ENCODE measurements around the gene PDIA5. TPM values are rescaled to one million over a fixed set of nuclear protein-coding genes. Genes with fewer than 3 reads are reported as not detected.
A peak's percentile ranks its signal among the peaks of the same experiment; 100 is the strongest.

Gene PDIA5
- total RNA-seq, 2 donors from 2014 or later: 8.4 to 19.2 TPM

- Mint-ChIP-seq H3K27me3 (no peaks in the 10 kb centered on the region), H3K4me1 (peaks cover 25% of the 10 kb centered on the region), H3K4me3 (no peak overlapping the region), H3K36me3 (ENCODE audit: low read depth) (peaks cover 2% of the 10 kb centered on the region), H3K9me3 (no peaks in the 10 kb centered on the region), H3K27ac (no peak overlapping the region)
- no peak for ATAC-seq (replicated peaks)
Measured at GRCh38 chr3:123085293-123085931, 18.6 kb downstream of the PDIA5 start.

DNA sequence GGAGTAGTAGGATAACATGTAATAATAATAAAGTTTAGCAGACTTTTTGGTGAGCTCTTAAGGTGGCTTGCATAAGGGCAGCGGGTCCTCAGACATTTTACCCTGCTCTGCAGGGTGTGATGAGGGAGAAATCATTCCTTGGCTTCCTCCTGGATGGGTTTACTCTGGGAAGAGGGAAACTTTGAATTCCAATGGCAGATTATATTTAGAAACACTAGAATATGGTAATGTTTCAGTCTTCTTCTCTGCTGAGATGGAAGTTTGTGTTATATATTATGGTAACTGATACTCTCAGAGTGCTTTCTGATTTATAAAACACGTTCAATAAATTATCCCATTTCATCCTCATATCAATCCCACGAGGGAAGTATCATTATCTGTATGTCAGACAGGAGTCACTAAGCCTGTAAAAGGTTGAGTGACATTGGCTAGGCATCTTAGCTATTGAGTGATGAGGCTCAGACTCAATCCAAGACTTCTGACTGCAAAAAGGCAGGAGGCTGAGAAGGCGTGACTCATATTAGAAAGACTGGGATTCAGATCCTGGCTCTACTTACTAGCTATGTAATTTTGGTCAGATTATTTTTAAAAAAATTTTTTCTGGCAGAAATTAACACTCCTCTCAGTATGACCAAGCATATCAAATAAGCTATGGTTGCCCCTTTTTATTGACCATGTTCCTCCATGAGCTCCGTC, 19.3 kb downstream of the PDIA5 start:
- H3K27me3 Mint-ChIP-seq: no peaks in the 10 kb centered on the region
- no peak for ATAC-seq (replicated peaks)
- no peak overlapping the region for H3K4me3 Mint-ChIP-seq
- no peak overlapping the region for H3K27ac Mint-ChIP-seq
- H3K9me3 Mint-ChIP-seq: no peaks in the 10 kb centered on the region
- peaks cover 9% of the 10 kb centered on the region for H3K36me3 Mint-ChIP-seq (ENCODE audit: low read depth)
- H3K4me1 Mint-ChIP-seq: peaks cover 28% of the 10 kb centered on the region

DNA sequence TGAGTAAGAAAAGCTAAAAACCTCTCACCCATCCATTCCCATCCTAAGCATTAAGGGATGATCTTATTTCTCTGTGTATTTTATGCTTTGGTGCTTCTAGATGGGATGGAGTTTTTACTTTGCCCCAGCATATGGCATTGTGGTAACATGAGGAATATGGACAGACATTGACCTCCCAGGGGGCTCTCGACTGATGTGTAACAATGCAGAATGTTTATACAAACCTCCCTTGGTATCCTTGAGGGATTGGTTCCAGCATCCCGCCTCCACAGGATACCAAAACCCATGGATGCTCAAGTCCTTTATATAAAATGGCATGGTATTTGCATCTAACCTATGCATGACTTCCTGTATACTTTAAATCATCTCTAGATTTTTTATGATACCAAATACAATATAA, 21.6 kb downstream of the PDIA5 start:
- no peaks in the 10 kb centered on the region for H3K9me3 Mint-ChIP-seq
- no peak overlapping the region for H3K4me3 Mint-ChIP-seq
- no peak overlapping the region for H3K27ac Mint-ChIP-seq
- no peaks in the 10 kb centered on the region for H3K27me3 Mint-ChIP-seq
- H3K4me1 Mint-ChIP-seq: peaks cover 18% of the 10 kb centered on the region
- peaks cover 30% of the 10 kb centered on the region for H3K36me3 Mint-ChIP-seq (ENCODE audit: low read depth)
- no peak for ATAC-seq (replicated peaks)

DNA sequence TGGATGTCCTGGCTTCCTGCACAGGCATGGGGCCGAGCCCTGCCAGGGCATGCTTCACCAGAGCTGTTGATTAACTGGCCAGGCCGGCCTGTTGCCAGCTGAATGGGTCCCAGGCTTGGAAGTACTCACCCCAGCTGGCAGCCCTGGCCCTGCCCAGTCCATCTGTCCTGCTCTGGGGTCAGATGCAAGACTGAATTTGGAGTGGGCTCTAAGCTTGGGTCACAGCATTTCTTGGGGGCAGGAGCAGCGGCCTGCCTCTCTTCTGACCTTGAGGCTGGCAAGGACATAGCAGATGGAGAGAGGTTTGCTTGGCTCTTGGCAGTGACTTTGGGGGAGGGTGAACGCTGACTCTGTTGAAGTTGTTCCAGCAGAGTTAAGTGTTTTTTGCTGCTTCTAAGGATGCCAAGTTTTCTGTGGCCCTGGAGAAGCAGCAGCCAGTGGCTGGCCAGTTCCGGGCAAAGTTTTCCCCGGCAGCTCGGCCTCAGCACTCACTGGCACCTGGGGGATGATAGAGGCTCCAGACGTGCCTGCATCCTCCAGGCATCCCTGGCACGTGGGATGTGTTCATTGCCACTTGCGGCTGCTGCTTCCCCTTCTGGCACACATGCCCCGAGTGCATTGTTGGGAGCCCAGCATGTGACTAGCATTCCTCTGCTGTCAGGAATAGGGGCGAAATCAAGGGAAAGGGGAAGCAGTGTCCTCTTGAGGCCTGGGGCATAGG, 22.9 kb downstream of the PDIA5 start:
- peaks cover 40% of the 10 kb centered on the region for H3K36me3 Mint-ChIP-seq (ENCODE audit: low read depth)
- no peaks in the 10 kb centered on the region for H3K27me3 Mint-ChIP-seq
- H3K27ac Mint-ChIP-seq: peak overlapping the region; percentile 29
- H3K9me3 Mint-ChIP-seq: no peaks in the 10 kb centered on the region
- H3K4me3 Mint-ChIP-seq: no peak overlapping the region
- no peak for ATAC-seq (replicated peaks)
- peaks cover 9% of the 10 kb centered on the region for H3K4me1 Mint-ChIP-seq

DNA sequence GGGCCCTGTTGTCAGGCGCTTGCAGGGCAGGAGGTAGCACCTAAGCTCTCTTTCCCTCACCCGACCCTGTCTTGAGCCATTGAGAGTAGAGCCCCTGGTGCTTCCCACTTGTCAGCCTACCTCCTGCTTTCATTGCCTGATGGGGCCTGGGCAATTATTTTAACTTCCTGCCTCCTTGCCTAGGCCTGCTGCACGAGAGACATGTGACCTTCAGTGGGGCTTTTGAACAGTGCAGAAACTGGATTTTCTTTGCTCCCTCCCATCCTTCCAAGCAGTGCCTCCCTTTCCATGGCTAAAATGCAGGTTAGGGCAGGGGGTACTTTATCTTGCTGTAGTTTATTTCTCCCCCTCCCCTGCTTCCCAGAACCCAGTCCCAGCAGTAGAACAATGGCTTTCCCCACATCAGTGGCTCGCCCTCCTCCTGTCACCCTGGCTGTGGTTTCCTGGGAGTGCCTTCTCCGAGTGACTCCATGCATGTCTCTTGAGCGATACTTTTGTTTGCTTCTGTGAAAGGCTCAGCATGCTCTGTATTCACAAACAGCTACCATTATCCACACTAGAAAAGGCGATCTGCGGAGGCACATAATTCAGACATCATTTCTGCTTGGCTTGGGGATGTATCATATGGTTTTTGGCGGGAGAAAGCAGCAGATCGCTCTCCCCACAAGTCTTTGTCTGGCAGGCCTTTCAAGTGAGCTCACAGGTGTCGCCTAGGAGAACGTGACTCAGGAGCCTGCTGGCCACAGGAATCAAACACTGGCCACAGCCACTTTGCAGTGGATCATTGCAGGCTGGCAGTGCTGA, 24.1 kb downstream of the PDIA5 start:
- Mint-ChIP-seq H3K27me3 (no peaks in the 10 kb centered on the region), H3K4me3 (no peak overlapping the region), H3K4me1 (peaks cover 9% of the 10 kb centered on the region), H3K36me3 (ENCODE audit: low read depth) (peaks cover 43% of the 10 kb centered on the region), H3K9me3 (no peaks in the 10 kb centered on the region), H3K27ac (peak overlapping the region; percentile 44)
- peak; percentile 26 for ATAC-seq (replicated peaks)

DNA sequence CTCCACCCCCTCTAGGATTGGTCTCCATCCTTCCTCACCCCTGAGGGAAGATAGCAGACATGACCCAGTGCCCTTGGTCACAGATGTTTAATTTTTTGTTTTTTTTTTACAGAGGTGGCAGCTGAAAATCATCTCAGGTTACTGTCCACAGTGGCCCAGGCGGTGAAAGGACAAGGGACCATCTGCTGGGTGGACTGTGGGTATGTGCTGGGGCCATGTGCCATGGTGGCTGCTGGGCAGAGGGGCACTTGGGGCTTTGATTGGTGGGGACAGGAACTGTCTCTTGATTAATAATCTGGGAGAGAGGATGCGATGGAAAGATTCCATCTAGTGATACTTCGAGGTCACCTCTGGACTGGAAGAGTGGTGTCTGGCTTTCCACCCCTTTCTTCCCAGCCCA, 25.4 kb downstream of the PDIA5 start:
- no peak for ATAC-seq (replicated peaks)
- peaks cover 9% of the 10 kb centered on the region for H3K4me1 Mint-ChIP-seq
- no peak overlapping the region for H3K4me3 Mint-ChIP-seq

GRCh38 chr3:123093696-123094095, 26.9 kb downstream of the PDIA5 start:
- Mint-ChIP-seq H3K9me3 (no peaks in the 10 kb centered on the region), H3K27ac (peak overlapping the region; percentile 69), H3K4me3 (no peak overlapping the region), H3K4me1 (peaks cover 9% of the 10 kb centered on the region), H3K27me3 (no peaks in the 10 kb centered on the region), H3K36me3 (ENCODE audit: low read depth) (peaks cover 53% of the 10 kb centered on the region)
- no peak for ATAC-seq (replicated peaks)

More for the DNA sequence above, 25.4 kb downstream of the PDIA5 start:
- H3K27me3 Mint-ChIP-seq: no peaks in the 10 kb centered on the region
- H3K27ac Mint-ChIP-seq: no peak overlapping the region
- H3K36me3 Mint-ChIP-seq (ENCODE audit: low read depth): peaks cover 53% of the 10 kb centered on the region
- no peaks in the 10 kb centered on the region for H3K9me3 Mint-ChIP-seq

DNA sequence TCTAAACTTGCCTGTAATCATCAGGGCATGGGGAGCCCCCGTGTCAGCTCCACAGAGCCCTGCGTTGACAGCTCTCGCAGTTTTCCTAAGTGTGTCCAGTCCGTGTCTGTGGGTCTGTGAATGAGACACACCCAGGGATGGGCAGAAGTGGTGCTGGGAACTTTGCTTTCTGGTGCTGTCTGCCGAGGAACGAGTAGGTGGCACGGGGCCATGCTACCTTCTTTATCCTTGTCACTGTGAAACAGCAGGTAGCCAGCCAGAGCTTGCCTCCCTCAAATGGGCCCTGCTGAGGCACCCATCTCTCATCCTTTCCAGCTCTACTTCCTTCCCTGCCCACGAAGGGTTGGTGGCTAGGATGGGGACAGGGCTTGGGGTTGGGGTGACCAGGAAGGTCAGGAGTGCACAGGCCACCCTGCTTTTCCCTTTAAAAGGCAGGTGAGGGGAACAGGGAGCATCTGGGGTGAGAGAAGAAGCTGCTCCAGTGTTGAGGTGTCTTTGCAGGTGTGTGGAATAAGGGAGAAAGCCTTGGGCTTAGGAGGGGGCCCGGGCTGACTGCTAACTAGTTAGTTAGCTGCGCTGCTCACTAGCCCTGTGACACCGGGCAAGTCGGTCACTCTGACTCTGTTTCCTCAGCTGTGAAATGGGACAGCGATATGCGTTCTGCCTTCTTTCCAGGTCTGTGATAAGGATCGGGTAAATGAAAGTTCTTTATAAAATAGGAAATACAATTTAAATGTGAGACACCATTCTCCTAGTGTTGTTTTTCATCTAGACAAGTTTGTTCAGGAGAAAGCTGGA, 27.9 kb downstream of the PDIA5 start:
- Mint-ChIP-seq H3K4me3 (no peak overlapping the region), H3K27ac (peak overlapping the region; percentile 69)

GRCh38 chr3:123096126-123096525, 29.3 kb downstream of the PDIA5 start:
- Mint-ChIP-seq H3K27ac (no peak overlapping the region), H3K9me3 (no peaks in the 10 kb centered on the region), H3K36me3 (ENCODE audit: low read depth) (peaks cover 58% of the 10 kb centered on the region), H3K27me3 (no peaks in the 10 kb centered on the region), H3K4me1 (peaks cover 6% of the 10 kb centered on the region), H3K4me3 (no peak overlapping the region)
- no peak for ATAC-seq (replicated peaks)

More for the DNA sequence above, 27.9 kb downstream of the PDIA5 start:
- peaks cover 60% of the 10 kb centered on the region for H3K36me3 Mint-ChIP-seq (ENCODE audit: low read depth)
- H3K9me3 Mint-ChIP-seq: no peaks in the 10 kb centered on the region
- no peaks in the 10 kb centered on the region for H3K27me3 Mint-ChIP-seq
- peaks cover 9% of the 10 kb centered on the region for H3K4me1 Mint-ChIP-seq
- ATAC-seq (replicated peaks): no peak

DNA sequence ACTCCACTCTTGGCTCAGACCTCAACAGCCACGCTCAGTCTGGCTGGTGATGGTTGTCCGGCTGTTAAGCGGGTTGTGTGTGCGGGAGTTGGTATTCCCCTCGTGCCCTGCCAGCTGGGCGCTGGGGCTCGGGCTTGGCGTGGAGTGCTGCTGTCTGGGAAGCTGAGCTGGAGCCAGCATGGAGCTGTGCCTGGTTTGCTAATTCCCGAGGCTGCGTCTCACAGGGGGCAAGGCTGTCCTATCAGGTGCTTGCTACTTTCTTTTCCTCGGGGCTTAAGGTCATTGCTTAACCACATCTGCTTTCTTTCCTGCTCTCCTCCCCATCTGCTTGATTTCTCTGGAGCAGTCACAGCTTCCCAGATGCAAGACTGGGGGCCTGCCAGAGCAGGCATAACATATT, 29.9 kb downstream of the PDIA5 start:
- Mint-ChIP-seq H3K27ac (no peak overlapping the region), H3K4me1 (peaks cover 5% of the 10 kb centered on the region), H3K27me3 (no peaks in the 10 kb centered on the region), H3K36me3 (ENCODE audit: low read depth) (peaks cover 61% of the 10 kb centered on the region), H3K4me3 (no peak overlapping the region), H3K9me3 (no peaks in the 10 kb centered on the region)
- no peak for ATAC-seq (replicated peaks)

DNA sequence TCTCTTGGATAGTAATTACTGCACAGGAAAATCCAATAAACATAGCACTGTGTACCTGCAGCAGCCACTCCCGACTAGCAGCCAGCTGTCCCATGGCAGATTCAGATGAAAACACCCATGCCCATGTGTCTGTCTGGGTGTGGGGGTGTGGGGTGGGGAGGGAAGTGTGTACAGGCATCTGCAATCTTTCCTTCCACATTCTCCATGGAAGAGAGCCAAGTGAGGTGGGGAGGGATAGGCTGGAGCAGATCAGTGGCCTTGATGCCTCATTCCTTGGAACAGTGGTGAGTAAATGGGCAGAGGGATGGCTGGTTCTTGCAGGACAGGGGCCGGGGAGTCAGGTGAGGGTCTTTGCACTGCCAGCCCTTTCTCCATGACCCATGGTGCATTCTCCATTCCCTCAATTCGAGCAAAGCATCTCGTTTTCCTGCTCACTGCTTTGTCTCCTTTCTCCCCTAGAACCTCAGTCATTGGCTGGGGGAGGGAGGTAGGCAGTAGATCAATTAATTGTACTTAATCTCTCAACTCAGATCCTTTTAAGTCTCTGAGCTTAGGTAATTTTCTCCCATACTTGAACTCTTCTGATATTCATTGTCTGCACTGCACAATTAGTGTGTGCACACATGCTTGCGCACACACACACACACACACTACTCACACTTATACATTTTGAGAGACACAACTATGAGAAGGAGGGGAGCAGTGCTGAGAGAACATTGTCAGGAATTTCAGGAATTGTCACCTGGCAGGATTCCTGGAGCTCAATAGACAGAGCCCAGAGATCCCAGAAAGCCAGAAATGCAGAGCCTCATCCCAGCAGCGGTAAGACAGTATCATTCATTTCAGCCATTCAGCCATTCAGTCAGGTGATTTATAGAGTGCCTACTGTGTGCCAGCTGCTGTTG, 31.9 kb downstream of the PDIA5 start:
- no peak overlapping the region for H3K4me3 Mint-ChIP-seq
- no peak for ATAC-seq (replicated peaks)
- no peaks in the 10 kb centered on the region for H3K27me3 Mint-ChIP-seq
- peaks cover 5% of the 10 kb centered on the region for H3K4me1 Mint-ChIP-seq
- peaks cover 59% of the 10 kb centered on the region for H3K36me3 Mint-ChIP-seq (ENCODE audit: low read depth)
- H3K9me3 Mint-ChIP-seq: no peaks in the 10 kb centered on the region
- H3K27ac Mint-ChIP-seq: peak overlapping the region; percentile 72

DNA sequence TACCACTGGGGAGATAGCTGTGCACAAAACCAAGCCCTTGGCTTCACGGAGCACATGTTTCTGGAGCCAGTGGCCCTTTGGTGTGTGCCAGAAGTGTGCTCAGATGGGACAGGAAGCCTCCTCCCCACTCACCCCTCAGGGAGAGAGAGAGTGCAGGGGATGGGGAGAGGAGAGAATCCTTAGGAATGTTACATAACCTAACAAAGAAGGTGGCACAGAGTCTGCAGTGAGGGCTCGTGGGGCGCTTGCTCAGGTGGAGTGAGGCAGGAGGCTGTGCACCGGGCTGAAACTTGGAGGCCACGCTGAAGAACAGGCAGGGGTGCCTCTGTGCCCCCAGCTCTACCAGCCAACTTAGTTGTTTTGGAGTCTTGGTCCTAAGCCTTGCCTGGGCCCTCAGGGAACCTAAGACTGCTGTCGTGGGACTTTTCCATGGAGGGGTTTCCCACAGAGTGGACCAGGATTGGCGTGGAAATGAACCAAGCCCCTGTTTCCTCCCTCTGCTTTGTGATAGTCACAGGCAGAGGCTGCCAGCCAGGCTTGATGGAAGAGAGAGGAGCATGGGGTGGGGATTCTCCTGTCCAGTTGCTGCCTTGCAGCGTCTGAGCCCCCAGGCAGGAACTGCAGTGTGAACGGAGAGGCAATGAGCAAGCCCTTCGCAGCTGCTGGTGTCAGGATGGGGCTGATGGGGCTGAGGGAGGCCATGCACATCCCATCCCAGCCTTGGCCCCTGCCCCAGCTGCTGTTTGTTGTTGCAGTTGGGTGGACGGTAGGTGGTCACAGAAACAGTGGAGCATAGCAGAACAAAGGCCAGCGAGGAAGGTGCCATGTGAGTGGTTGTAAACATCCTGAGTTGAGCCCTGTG, 32.7 kb downstream of the PDIA5 start:
- ATAC-seq (replicated peaks): no peak
- Mint-ChIP-seq H3K9me3 (no peaks in the 10 kb centered on the region), H3K4me1 (no peaks in the 10 kb centered on the region), H3K4me3 (no peak overlapping the region), H3K27ac (peak overlapping the region; percentile 72), H3K27me3 (no peaks in the 10 kb centered on the region), H3K36me3 (ENCODE audit: low read depth) (peaks cover 61% of the 10 kb centered on the region)
